A673 (cell line): Measurements from ENCODE around the gene FBLN1. TPM values are rescaled to one million over a fixed set of nuclear protein-coding genes. Genes with fewer than 3 reads are reported as not detected.
"Not testable (repeated sequence)": the region's sequence is repeated elsewhere in the genome, so short reads cannot be mapped to it uniquely, and the experiment has no call there.

Experiments
- BruUV-seq: library from RNA; stranded (reverse); fragments of 400-500 nt; replicated peaks from 2 replicates; lab custom pipeline; 2021; lab: Mats Ljungman, UMichigan
- CTCF ChIA-PET: fragments of 300-600 bp; sonication (Branson Sonifier 250); formaldehyde crosslinking; loops from one replicate; lab custom pipeline; 2022; ENCODE audit warnings: antibody characterized with exemption; lab: Charles Lee
- POLR2A ChIA-PET: fragments of 300-600 bp; sonication (Branson Sonifier 250); formaldehyde crosslinking; loops from one replicate; lab custom pipeline; 2022; ENCODE audit warnings: antibody characterized with exemption; ENCODE audit not compliant: low non-redundant PET; lab: Charles Lee
- DNase-seq: peaks from one replicate; pipeline ENCODE4 v3.0.0-alpha.2; 2015; ENCODE audit warnings: low spot score
- H3K27ac ChIP-seq: fragments of 200-600 bp; sonication (generic); 2 replicates; pipeline ENCODE4 v1.5.1; 2016; ENCODE audit warnings: mixed run types, low read depth, mild to moderate bottlenecking, mixed read lengths, antibody characterized with exemption, low read length; ENCODE audit not compliant: poor library complexity, severe bottlenecking
- H3K27me3 ChIP-seq: fragments of 200-600 bp; sonication (generic); replicated peaks from 2 replicates; pipeline ENCODE4 v1.6.1; 2017; ENCODE audit warnings: mixed run types, low read depth, mild to moderate bottlenecking, mixed read lengths, antibody characterized with exemption, low read length; ENCODE audit not compliant: insufficient read depth, poor library complexity
- H3K36me3 ChIP-seq: fragments of 200-600 bp; sonication (generic); 2 replicates; pipeline ENCODE4 v1.6.1; 2016; ENCODE audit warnings: mixed run types, mild to moderate bottlenecking, mixed read lengths, antibody characterized with exemption, low read length; ENCODE audit not compliant: insufficient read depth, poor library complexity, severe bottlenecking
- H3K4me1 ChIP-seq: fragments of 200-600 bp; sonication (generic); 2 replicates; pipeline ENCODE4 v1.6.1; 2017; ENCODE audit warnings: mixed run types, mild to moderate bottlenecking, mixed read lengths, antibody characterized with exemption, low read length; ENCODE audit not compliant: insufficient read depth, poor library complexity, severe bottlenecking
- H3K4me3 ChIP-seq: fragments of 200-600 bp; sonication (generic); 2 replicates; pipeline ENCODE4 v1.5.1; 2016; ENCODE audit warnings: low read depth, mixed run types, mild to moderate bottlenecking, mixed read lengths, low read length; ENCODE audit not compliant: poor library complexity, severe bottlenecking
- H3K9me3 ChIP-seq: fragments of 200-600 bp; sonication (generic); 2 replicates; pipeline ENCODE4 v1.6.1; 2016; ENCODE audit warnings: mixed run types, low read depth, mild to moderate bottlenecking, mixed read lengths, antibody characterized with exemption, low read length; ENCODE audit not compliant: poor library complexity, severe bottlenecking
- EZH2 ChIP-seq: fragments of 200-600 bp; sonication (generic); IDR thresholded peaks from 2 replicates; pipeline ENCODE4 v1.6.1; 2017; ENCODE audit warnings: borderline replicate concordance, low read depth, mild to moderate bottlenecking, mixed read lengths, antibody characterized with exemption, low read length; ENCODE audit not compliant: poor library complexity, severe bottlenecking
- intact Hi-C: fragments of 100-400 bp; cut with micrococcal nuclease; formaldehyde crosslinking; loops from one replicate; pipeline ENCODE4 v1.10.0; 2022; ENCODE audit not compliant: unreplicated experiment
- total RNA-seq: library from RNA; stranded (reverse); gene quantifications from 2 replicates; pipeline ENCODE4 v1.2.3, GENCODE V29; 2021
- TF ChIP-seq, protein P1 (sequence below): fragments of 300-800, 200-600 bp; sonication (generic); conservative IDR thresholded peaks from 2 replicates; pipeline ENCODE4 v1.5.1; 2017; ENCODE audit warnings: low read depth, mild to moderate bottlenecking, antibody characterized with exemption, low read length, moderate library complexity, mixed read lengths

The FBLN1 gene
- total RNA-seq, 1 experiment from 2014 or later: 96.4 TPM

DNA sequence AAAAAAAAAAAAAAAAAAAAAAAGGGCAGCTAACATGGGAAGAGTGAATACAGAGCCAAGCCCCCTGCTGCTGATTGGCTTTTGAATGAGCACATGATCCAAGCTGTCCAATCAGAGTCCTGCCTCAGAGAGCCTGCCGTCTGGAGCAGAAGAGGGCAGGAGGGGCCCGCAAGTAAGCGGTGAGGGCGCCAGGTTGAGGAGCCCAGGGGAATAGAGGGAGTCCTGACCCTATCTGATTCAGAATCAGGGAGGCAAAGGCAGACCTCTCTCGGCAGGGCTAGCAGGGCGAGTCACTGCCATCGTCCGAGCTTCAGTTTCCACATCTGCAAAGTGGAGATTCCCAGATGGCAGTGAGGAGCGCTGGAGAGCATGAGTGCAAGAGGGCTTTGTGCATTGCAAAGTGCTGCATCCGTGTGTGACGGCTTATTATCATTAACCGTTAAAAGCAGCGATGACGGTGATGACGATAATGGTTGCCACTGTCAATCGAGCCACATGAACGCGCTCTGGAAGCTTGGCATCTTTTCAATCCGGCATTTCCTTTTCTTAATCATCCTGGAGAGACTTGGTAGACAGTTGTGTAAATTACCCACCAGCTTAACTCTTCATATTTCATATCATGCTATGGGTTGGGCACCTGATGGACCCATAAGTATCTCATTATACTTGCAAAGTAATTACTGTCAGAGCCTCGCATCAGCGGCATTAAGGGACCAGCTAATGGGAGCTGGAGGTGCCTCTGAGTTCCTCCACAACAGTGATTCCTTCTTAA lies 100.3 kb downstream of the FBLN1 start:
- no TSS peak for BruUV-seq

DNA sequence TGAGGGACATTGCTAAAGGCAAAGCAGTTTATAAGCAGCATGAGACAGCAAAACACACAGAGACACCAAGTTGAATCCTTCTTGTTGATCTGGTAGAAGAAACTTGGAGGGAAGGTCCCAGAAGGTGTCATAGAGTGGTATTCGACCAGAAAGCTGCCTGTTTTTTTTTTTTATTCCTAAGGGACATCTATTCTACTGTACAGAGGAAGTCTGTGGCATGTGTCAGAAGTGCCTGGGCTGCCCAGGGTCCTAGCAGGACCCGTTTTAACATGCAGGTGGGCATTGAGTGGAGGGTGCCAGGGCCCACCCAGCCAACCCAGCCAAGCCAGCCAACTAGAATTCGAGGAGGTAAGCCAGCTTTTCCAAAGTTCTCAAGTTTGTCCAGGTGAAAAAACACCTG lies 100.9 kb downstream of the FBLN1 start:
- BruUV-seq: no TSS peak
- H3K9me3 ChIP-seq: no peaks in the 10 kb centered on the region
- no peaks in the 10 kb centered on the region for H3K27me3 ChIP-seq
- peak; percentile 46 for DNase-seq
- TF ChIP-seq, protein P1, sequence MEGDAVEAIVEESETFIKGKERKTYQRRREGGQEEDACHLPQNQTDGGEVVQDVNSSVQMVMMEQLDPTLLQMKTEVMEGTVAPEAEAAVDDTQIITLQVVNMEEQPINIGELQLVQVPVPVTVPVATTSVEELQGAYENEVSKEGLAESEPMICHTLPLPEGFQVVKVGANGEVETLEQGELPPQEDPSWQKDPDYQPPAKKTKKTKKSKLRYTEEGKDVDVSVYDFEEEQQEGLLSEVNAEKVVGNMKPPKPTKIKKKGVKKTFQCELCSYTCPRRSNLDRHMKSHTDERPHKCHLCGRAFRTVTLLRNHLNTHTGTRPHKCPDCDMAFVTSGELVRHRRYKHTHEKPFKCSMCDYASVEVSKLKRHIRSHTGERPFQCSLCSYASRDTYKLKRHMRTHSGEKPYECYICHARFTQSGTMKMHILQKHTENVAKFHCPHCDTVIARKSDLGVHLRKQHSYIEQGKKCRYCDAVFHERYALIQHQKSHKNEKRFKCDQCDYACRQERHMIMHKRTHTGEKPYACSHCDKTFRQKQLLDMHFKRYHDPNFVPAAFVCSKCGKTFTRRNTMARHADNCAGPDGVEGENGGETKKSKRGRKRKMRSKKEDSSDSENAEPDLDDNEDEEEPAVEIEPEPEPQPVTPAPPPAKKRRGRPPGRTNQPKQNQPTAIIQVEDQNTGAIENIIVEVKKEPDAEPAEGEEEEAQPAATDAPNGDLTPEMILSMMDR: no peak
- no peak for TF ChIP-seq EZH2
- CTCF ChIA-PET: interaction anchor here (1.4 kb wide), 1 partner anchor 26 kb away, joined by 3 read pairs; no protein-coding TSS in a partner anchor
- peak overlapping the region; percentile 46 for H3K4me3 ChIP-seq
- intact Hi-C loops: no loop called here
- no peaks in the 10 kb centered on the region for H3K36me3 ChIP-seq
- POLR2A ChIA-PET: interaction anchor here (0.5 kb wide), 1 partner anchor 48 kb away, joined by 3 read pairs; no protein-coding TSS in a partner anchor
- peaks cover 36% of the 10 kb centered on the region for H3K4me1 ChIP-seq
- H3K27ac ChIP-seq: peak overlapping the region; percentile 81

More for the DNA sequence above, 100.3 kb downstream of the FBLN1 start:
- CTCF ChIA-PET: interaction anchor here (0.6 to 1.4 kb wide), 3 partner anchors 25 to 173 kb away, joined by 3 read pairs; no protein-coding TSS in a partner anchor
- Histone ChIP-seq H3K27me3 (no peaks in the 10 kb centered on the region), H3K4me3 (peak overlapping the region; percentile 46), H3K4me1 (peaks cover 36% of the 10 kb centered on the region), H3K9me3 (no peaks in the 10 kb centered on the region), H3K36me3 (no peaks in the 10 kb centered on the region), H3K27ac (peak overlapping the region; percentile 81)
- intact Hi-C loops: no loop called here
- TF ChIP-seq, protein P1: no peak
- TF ChIP-seq EZH2: no peak
- peak; percentile 97 for DNase-seq
- POLR2A ChIA-PET: interaction anchor here (0.5 kb wide), 2 partner anchors 49 to 335 kb away, joined by 3 to 4 read pairs; no protein-coding TSS in a partner anchor

DNA sequence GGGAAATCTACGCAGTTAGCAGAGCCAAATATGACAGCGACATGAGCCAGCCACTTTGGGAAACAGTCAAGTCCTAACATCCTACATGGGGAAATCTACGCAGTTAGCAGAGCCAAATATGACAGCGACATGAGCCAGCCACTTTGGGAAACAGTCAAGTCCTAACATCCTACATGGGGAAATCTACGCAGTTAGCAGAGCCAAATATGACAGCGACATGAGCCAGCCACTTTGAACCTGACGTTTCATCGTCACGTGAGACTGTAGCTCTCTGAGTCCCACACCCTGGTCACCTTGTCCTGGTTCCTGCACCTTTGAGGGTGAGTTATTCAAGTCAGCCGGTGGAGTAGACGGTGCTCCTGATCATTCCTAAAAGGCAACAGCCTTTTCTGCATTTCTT lies 105.4 kb downstream of the FBLN1 start:
- H3K36me3 ChIP-seq, H3K9me3 ChIP-seq, BruUV-seq, CTCF ChIA-PET, H3K27me3 ChIP-seq, DNase-seq, intact Hi-C loops, H3K4me3 ChIP-seq, H3K27ac ChIP-seq, POLR2A ChIA-PET: not testable (repeated sequence)
- peaks cover 19% of the 10 kb centered on the region for H3K4me1 ChIP-seq
